Panc1 (cell line): Measurements from ENCODE around the gene ETNK2. TPM values are rescaled to one million over a fixed set of nuclear protein-coding genes. Genes with fewer than 3 reads are reported as not detected.
A peak's percentile ranks its signal among the peaks of the same experiment; 100 is the strongest.

Source experiments
- ATAC-seq: fragments of 200-7000 bp; cut with Tn5 transposase; 2 replicates; pipeline ENCODE4 v1.9.1; 2020; ENCODE audit warnings: mild to moderate bottlenecking, moderate library complexity
- BruUV-seq: library from RNA; stranded (reverse); fragments of 400-500 nt; replicated peaks from 2 replicates; lab custom pipeline; 2021; lab: Mats Ljungman, UMichigan
- CTCF ChIA-PET: fragments of 300-600 bp; sonication (Branson Sonifier 250); formaldehyde crosslinking; loops from one replicate; lab custom pipeline; 2022; ENCODE audit warnings: antibody characterized with exemption; lab: Charles Lee
- POLR2A ChIA-PET: fragments of 300-600 bp; sonication (Branson Sonifier 250); formaldehyde crosslinking; loops from one replicate; lab custom pipeline; 2022; ENCODE audit warnings: antibody characterized with exemption; lab: Charles Lee
- DNase-seq: peaks from one replicate; pipeline ENCODE4 v3.0.0-alpha.2; 2010; ENCODE audit warnings: low read depth, low spot score
- H3K27ac ChIP-seq: 2 replicates; pipeline ENCODE4 v1.5.1; 2011; ENCODE audit warnings: mild to moderate bottlenecking, low read length, inconsistent platforms
- H3K27me3 ChIP-seq: fragments of 200-500 bp; sonication (Bioruptor generic); 2 replicates; pipeline ENCODE4 v1.6.0; 2014; ENCODE audit warnings: low read length, inconsistent platforms; ENCODE audit not compliant: control insufficient read depth, insufficient read depth
- H3K36me3 ChIP-seq: fragments of 200-500 bp; sonication (Bioruptor generic); 2 replicates; pipeline ENCODE4 v1.5.1; 2014; ENCODE audit warnings: inconsistent platforms, mild to moderate bottlenecking, low read length, moderate library complexity; ENCODE audit not compliant: control insufficient read depth, insufficient read depth
- H3K4me1 ChIP-seq: 2 replicates; pipeline ENCODE4 v1.5.1; 2011; ENCODE audit warnings: inconsistent platforms, mild to moderate bottlenecking, low read length, moderate library complexity; ENCODE audit not compliant: control insufficient read depth, insufficient read depth
- H3K4me3 ChIP-seq, 2 experiments: 2 replicates each; pipeline ENCODE4 v1.5.1; 2011 to 2012; ENCODE audit warnings: low read depth in 2 of 2, low read length in 2 of 2, mild to moderate bottlenecking in 2 of 2, inconsistent platforms in 1 of 2, moderate library complexity in 1 of 2
- H3K9me3 ChIP-seq: fragments of 200-500 bp; sonication (Bioruptor generic); 2 replicates; pipeline ENCODE4 v1.5.1; 2014; ENCODE audit warnings: low read depth, mild to moderate bottlenecking, inconsistent platforms, low read length, moderate library complexity; ENCODE audit not compliant: control insufficient read depth, insufficient read depth
- POLR2AphosphoS5 ChIP-seq: IDR thresholded peaks from 2 replicates; pipeline ENCODE4 v1.6.1; 2012; ENCODE audit warnings: mild to moderate bottlenecking, low read depth, low read length, moderate library complexity
- SIN3A ChIP-seq: IDR thresholded peaks from 2 replicates; pipeline ENCODE4 v1.6.1; 2012; ENCODE audit warnings: low read depth, mild to moderate bottlenecking, low read length, moderate library complexity, borderline replicate concordance; ENCODE audit not compliant: insufficient read depth
- TCF7L2 ChIP-seq: IDR thresholded peaks from 2 replicates; pipeline ENCODE4 v1.6.1; 2011; ENCODE audit warnings: mild to moderate bottlenecking, low read depth, low read length, inconsistent platforms
- in situ Hi-C: cut with HindIII; loops from 2 replicates; pipeline ENCODE4 v1.10.0; 2016; ENCODE audit warnings: low sequenced_read_pairs, low pct_unique_long_range_greater_than_20kb
- intact Hi-C: fragments of 100-400 bp; cut with micrococcal nuclease; formaldehyde crosslinking; loops from one replicate; pipeline ENCODE4 v1.10.0; 2022; ENCODE audit not compliant: unreplicated experiment
- total RNA-seq: library from RNA; stranded (reverse); gene quantifications from one replicate; pipeline ENCODE4 v1.2.1, GENCODE V29; 2021; ENCODE audit not compliant: unreplicated experiment
- TF ChIP-seq, protein P1 (sequence below): fragments of 450-650 bp; IDR thresholded peaks from 2 replicates; pipeline ENCODE4 v1.5.1; 2017; ENCODE audit warnings: mild to moderate bottlenecking
- TF ChIP-seq, protein P2 (sequence below), 2 experiments: IDR thresholded peaks; 2 replicates each; pipeline ENCODE4 v1.6.1; 2011 to 2012; ENCODE audit warnings: low read depth in 2 of 2, control low read depth in 1 of 2, low read length in 1 of 2, mild to moderate bottlenecking in 1 of 2, moderate library complexity in 1 of 2; ENCODE audit not compliant: insufficient read depth in 1 of 2

ETNK2 gene
- total RNA-seq, 1 experiment from 2014 or later, result 6.7 TPM

DNA sequence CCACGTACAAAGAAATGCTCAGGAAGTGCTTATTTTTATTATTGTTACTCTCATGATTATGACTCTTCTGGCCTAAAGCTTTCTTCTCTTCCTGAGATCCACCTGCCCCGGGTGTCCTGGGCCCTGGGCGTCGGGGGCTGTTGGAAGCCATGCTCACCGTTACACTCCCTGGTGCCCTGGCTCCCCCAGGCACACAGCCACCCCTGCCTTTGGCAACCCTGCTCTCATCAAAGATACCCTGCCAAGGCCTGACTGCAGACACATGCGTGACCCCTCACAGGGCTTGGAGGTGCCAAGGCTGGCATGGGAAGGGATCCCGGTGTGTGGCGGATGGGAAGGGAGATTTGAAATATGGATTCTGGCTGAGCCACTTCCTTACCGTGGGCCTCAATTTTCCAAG, 47.7 kb upstream of the ETNK2 start:
- no peak for ATAC-seq
- TF ChIP-seq POLR2AphosphoS5 (no peak), SIN3A (no peak)
- Histone ChIP-seq H3K9me3 (no peaks in the 10 kb centered on the region), H3K4me1 (no peaks in the 10 kb centered on the region), H3K4me3 (no peak overlapping the region), H3K27ac (no peak overlapping the region), H3K27me3 (no peaks in the 10 kb centered on the region), H3K36me3 (no peaks in the 10 kb centered on the region)
- BruUV-seq, result no TSS peak
- in situ Hi-C loops, result no loop called here
- ChIA-PET CTCF (no interaction called here), POLR2A (no interaction called here)
- DNase-seq, result no peak
- intact Hi-C loops, result no loop called here

DNA sequence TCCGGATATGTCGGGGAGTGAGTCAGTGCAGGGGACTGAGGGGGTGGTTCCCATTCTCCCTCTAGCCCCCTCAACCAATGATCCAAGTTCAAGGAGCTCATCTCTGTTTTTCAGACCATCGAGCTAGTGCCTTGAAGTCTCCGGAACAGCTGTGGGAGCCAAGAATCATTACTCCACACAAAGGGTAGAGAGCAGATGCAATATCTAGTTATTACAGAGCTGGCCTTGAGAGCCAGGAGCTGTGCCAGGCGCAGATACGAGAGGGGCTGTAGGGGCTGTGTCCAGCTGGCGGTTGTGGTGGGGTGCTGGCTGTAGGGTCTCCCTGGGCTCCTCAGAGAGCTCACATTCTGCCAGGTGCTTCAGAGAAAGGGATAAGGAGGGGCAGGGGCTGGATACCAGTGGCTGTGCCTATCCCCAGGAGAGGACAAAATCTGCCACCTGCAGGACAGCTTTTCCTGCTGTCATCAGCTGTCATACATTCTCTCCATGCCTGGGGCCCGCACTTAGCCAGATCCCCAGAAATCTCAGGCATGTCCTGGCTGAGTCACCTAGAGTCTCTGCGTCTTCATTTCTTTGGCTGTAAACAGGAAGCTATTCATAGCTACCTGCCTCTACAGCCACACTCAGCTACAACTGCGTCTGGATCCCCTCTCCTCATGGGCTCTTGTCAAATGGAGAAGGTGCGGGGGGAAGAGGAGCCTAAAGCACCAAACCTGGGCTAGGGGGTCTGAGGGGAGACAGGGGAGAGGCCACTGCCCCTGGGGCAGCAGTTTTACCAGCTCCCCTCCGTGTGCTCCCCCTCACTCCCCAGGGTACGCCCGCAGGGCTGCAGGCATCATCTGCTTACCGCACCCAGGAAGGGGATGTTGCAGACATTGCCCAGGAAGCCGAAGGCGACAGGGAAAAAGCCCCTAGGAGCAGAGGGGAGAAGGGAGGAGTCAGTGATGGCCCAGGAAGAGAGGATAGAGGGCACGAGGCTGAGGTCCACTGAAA, 46.8 kb upstream of the ETNK2 start:
- ATAC-seq, result peak; percentile 78
- Histone ChIP-seq H3K4me3 (no peak overlapping the region), H3K27ac (no peak overlapping the region), H3K4me1 (no peaks in the 10 kb centered on the region), H3K9me3 (no peaks in the 10 kb centered on the region), H3K27me3 (no peaks in the 10 kb centered on the region), H3K36me3 (no peaks in the 10 kb centered on the region)
- TF ChIP-seq, protein P1, sequence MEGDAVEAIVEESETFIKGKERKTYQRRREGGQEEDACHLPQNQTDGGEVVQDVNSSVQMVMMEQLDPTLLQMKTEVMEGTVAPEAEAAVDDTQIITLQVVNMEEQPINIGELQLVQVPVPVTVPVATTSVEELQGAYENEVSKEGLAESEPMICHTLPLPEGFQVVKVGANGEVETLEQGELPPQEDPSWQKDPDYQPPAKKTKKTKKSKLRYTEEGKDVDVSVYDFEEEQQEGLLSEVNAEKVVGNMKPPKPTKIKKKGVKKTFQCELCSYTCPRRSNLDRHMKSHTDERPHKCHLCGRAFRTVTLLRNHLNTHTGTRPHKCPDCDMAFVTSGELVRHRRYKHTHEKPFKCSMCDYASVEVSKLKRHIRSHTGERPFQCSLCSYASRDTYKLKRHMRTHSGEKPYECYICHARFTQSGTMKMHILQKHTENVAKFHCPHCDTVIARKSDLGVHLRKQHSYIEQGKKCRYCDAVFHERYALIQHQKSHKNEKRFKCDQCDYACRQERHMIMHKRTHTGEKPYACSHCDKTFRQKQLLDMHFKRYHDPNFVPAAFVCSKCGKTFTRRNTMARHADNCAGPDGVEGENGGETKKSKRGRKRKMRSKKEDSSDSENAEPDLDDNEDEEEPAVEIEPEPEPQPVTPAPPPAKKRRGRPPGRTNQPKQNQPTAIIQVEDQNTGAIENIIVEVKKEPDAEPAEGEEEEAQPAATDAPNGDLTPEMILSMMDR, result no peak; the same call in 1 of the 2 replicates
- TF ChIP-seq TCF7L2, result no peak
- no peak for TF ChIP-seq POLR2AphosphoS5
- no peak for TF ChIP-seq SIN3A
- TF ChIP-seq, protein P2, sequence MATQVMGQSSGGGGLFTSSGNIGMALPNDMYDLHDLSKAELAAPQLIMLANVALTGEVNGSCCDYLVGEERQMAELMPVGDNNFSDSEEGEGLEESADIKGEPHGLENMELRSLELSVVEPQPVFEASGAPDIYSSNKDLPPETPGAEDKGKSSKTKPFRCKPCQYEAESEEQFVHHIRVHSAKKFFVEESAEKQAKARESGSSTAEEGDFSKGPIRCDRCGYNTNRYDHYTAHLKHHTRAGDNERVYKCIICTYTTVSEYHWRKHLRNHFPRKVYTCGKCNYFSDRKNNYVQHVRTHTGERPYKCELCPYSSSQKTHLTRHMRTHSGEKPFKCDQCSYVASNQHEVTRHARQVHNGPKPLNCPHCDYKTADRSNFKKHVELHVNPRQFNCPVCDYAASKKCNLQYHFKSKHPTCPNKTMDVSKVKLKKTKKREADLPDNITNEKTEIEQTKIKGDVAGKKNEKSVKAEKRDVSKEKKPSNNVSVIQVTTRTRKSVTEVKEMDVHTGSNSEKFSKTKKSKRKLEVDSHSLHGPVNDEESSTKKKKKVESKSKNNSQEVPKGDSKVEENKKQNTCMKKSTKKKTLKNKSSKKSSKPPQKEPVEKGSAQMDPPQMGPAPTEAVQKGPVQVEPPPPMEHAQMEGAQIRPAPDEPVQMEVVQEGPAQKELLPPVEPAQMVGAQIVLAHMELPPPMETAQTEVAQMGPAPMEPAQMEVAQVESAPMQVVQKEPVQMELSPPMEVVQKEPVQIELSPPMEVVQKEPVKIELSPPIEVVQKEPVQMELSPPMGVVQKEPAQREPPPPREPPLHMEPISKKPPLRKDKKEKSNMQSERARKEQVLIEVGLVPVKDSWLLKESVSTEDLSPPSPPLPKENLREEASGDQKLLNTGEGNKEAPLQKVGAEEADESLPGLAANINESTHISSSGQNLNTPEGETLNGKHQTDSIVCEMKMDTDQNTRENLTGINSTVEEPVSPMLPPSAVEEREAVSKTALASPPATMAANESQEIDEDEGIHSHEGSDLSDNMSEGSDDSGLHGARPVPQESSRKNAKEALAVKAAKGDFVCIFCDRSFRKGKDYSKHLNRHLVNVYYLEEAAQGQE (IDR thresholded peaks at IDR 0.05; ENCODE audit: insufficient read depth in 1 of 2, low read depth in 2 of 2, low read length in 1 of 2), result no peak
- ChIA-PET CTCF (interaction anchor here (0.6 to 1.5 kb wide), 4 partner anchors 8 to 239 kb away, joined by 3 to 12 read pairs (median 3); no protein-coding TSS in a partner anchor), POLR2A (interaction anchor here (0.6 to 0.8 kb wide), 2 partner anchors 187 to 1634 kb away, joined by 4 to 7 read pairs; no protein-coding TSS in a partner anchor)
- peak; percentile 33 for DNase-seq
- intact Hi-C loops (no loop called here), in situ Hi-C loops (no loop called here)
- BruUV-seq, result no TSS peak
